ENCODE measurements around the gene ZNF799.
A peak's percentile ranks its signal among the peaks of the same experiment; 100 is the strongest.

Gene ZNF799

GRCh38 chr19:12400633-12401502 is at the start of gene ZNF799:
Gene ZNF799, minus strand, starts transcription at chr19:12401271. Its CDS starts 201 bp downstream, at chr19:12401070.
- TF ChIP-seq EZH2phosphoT487 (IDR thresholded peaks at IDR 0.05; ENCODE audit: borderline replicate concordance, low read length) (no peak), CTCF (IDR thresholded peaks at IDR 0.05; ENCODE audit: low read depth, low read length, poor library complexity, severe bottlenecking) (peak; percentile 40)
- Histone ChIP-seq H3K9me2 (replicated peaks; ENCODE audit: control insufficient read depth, low read length) (no peaks in the 10 kb centered on the region), H3K4me3 (ENCODE audit: low read length) (peak within 1 kb of the TSS; percentile 93), H3K79me2 (ENCODE audit: control insufficient read depth, low read length) (peaks cover 8% of the 10 kb centered on the region), H3K9me3 (ENCODE audit: control insufficient read depth, insufficient read depth, low read length) (no peaks in the 10 kb centered on the region), H3F3A (ENCODE audit: control insufficient read depth, insufficient read depth) (no peaks in the 10 kb centered on the region), H4K20me1 (ENCODE audit: control insufficient read depth, insufficient read depth, low read depth, low read length) (no peaks in the 10 kb centered on the region), H3K36me3 (ENCODE audit: control insufficient read depth, low read length) (no peaks in the 10 kb centered on the region), H3K27me3 (ENCODE audit: control insufficient read depth, low read length) (peaks cover 2% of the 10 kb centered on the region; the same call in 1 of the 2 replicates), H3K27ac (ENCODE audit: low read depth, low read length) (peak within 1 kb of the TSS; percentile 50), H3K4me2 (ENCODE audit: low read length) (peak within 1 kb of the TSS; percentile 97), H3K4me1 (ENCODE audit: control insufficient read depth, low read length) (peaks cover 10% of the 10 kb centered on the region)

GRCh38 chr19:12450844-12451243 is 49.8 kb upstream of the ZNF799 start:
- no peaks in the 10 kb centered on the region for H3K4me1 ChIP-seq (ENCODE audit: control insufficient read depth, low read length)
- H4K20me1 ChIP-seq (ENCODE audit: control insufficient read depth, insufficient read depth, low read depth, low read length): no peaks in the 10 kb centered on the region
- H3K9me3 ChIP-seq (ENCODE audit: control insufficient read depth, insufficient read depth, low read length): peaks cover 18% of the 10 kb centered on the region; the same call in 1 of the 2 replicates
- no peaks in the 10 kb centered on the region for H3K9me2 ChIP-seq (replicated peaks; ENCODE audit: control insufficient read depth, low read length)
- H3K36me3 ChIP-seq (ENCODE audit: control insufficient read depth, low read length): no peaks in the 10 kb centered on the region
- H3K4me2 ChIP-seq (ENCODE audit: low read length): no peak overlapping the region
- H3K4me3 ChIP-seq (ENCODE audit: low read length): no peak overlapping the region
- no peak overlapping the region for H3K27ac ChIP-seq (ENCODE audit: low read depth, low read length)
- H3F3A ChIP-seq (ENCODE audit: control insufficient read depth, insufficient read depth): no peaks in the 10 kb centered on the region
- TF ChIP-seq CTCF (IDR thresholded peaks at IDR 0.05; ENCODE audit: low read depth, low read length, poor library complexity, severe bottlenecking) (no peak), EZH2phosphoT487 (IDR thresholded peaks at IDR 0.05; ENCODE audit: borderline replicate concordance, low read length) (no peak)
- no peaks in the 10 kb centered on the region for H3K79me2 ChIP-seq (ENCODE audit: control insufficient read depth, low read length)
- no peaks in the 10 kb centered on the region for H3K27me3 ChIP-seq (ENCODE audit: control insufficient read depth, low read length)

- H3K9me3 ChIP-seq (ENCODE audit: control insufficient read depth, insufficient read depth, low read length): peaks cover 18% of the 10 kb centered on the region; the same call in 1 of the 2 replicates
- TF ChIP-seq EZH2phosphoT487 (IDR thresholded peaks at IDR 0.05; ENCODE audit: borderline replicate concordance, low read length) (no peak), CTCF (IDR thresholded peaks at IDR 0.05; ENCODE audit: low read depth, low read length, poor library complexity, severe bottlenecking) (no peak)
- no peaks in the 10 kb centered on the region for H3K4me1 ChIP-seq (ENCODE audit: control insufficient read depth, low read length)
- H3K9me2 ChIP-seq (replicated peaks; ENCODE audit: control insufficient read depth, low read length): no peaks in the 10 kb centered on the region
- no peak overlapping the region for H3K4me2 ChIP-seq (ENCODE audit: low read length)
- H3F3A ChIP-seq (ENCODE audit: control insufficient read depth, insufficient read depth): no peaks in the 10 kb centered on the region
- H3K4me3 ChIP-seq (ENCODE audit: low read length): no peak overlapping the region
- no peaks in the 10 kb centered on the region for H4K20me1 ChIP-seq (ENCODE audit: control insufficient read depth, insufficient read depth, low read depth, low read length)
- no peak overlapping the region for H3K27ac ChIP-seq (ENCODE audit: low read depth, low read length)
- no peaks in the 10 kb centered on the region for H3K36me3 ChIP-seq (ENCODE audit: control insufficient read depth, low read length)
- H3K79me2 ChIP-seq (ENCODE audit: control insufficient read depth, low read length): no peaks in the 10 kb centered on the region
- no peaks in the 10 kb centered on the region for H3K27me3 ChIP-seq (ENCODE audit: control insufficient read depth, low read length)
These were observed 47.7 kb upstream of the ZNF799 start for GRCh38 chr19:12448808-12449207.
